ENCODE measurements around the gene CS.

DNA sequence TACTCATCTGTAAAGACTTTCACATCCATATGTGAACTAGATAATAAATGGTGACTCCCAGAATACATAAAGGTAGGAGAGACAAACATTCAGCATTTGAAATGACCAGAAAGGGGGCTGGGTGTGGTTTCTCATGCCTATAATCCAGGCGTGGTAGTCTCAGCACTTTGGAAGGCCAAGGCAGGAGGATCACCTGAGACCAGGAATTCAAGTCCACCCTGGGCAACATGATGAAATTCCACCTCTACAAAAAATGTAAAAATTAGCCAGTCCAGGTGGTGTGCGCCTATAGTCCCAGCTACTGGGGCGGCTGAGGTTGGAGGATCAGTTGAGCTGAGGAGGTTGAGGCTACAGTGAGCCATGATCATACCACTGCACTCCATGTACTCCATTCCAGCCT, 4.1 kb upstream of the CS start:
- TF ChIP-seq, protein P1, sequence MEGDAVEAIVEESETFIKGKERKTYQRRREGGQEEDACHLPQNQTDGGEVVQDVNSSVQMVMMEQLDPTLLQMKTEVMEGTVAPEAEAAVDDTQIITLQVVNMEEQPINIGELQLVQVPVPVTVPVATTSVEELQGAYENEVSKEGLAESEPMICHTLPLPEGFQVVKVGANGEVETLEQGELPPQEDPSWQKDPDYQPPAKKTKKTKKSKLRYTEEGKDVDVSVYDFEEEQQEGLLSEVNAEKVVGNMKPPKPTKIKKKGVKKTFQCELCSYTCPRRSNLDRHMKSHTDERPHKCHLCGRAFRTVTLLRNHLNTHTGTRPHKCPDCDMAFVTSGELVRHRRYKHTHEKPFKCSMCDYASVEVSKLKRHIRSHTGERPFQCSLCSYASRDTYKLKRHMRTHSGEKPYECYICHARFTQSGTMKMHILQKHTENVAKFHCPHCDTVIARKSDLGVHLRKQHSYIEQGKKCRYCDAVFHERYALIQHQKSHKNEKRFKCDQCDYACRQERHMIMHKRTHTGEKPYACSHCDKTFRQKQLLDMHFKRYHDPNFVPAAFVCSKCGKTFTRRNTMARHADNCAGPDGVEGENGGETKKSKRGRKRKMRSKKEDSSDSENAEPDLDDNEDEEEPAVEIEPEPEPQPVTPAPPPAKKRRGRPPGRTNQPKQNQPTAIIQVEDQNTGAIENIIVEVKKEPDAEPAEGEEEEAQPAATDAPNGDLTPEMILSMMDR (IDR thresholded peaks at IDR 0.05; ENCODE audit: insufficient read depth, low read depth, low read length), result no peak
- TF ChIP-seq EZH2 (IDR thresholded peaks at IDR 0.05; ENCODE audit: insufficient read depth, low read length), result no peak

Measured in astrocyte (in vitro differentiated cells and primary cell).